BLaER1 (cell line): ENCODE measurements around the gene LRRC38.
"Not testable (repeated sequence)": the region's sequence is repeated elsewhere in the genome, so short reads cannot be mapped to it uniquely, and the experiment has no call there.

Experiments used
- H3K27ac ChIP-seq: shearing (Covaris generic); formaldehyde crosslinking; 2 replicates; pipeline ENCODE4 v1.8.1; 2022
- H3K27me3 ChIP-seq: shearing (Covaris generic); formaldehyde crosslinking; 2 replicates; pipeline ENCODE4 v1.8.1; 2022
- H3K36me3 ChIP-seq: shearing (Covaris generic); formaldehyde crosslinking; 2 replicates; pipeline ENCODE4 v1.8.1; 2022
- H3K4me1 ChIP-seq: shearing (Covaris generic); formaldehyde crosslinking; 2 replicates; pipeline ENCODE4 v1.8.1; 2022
- H3K4me2 ChIP-seq: shearing (Covaris generic); formaldehyde crosslinking; 2 replicates; pipeline ENCODE4 v1.8.1; 2022
- H3K4me3 ChIP-seq: shearing (Covaris generic); formaldehyde crosslinking; 2 replicates; pipeline ENCODE4 v1.8.1; 2022
- H3K9ac ChIP-seq: shearing (Covaris generic); formaldehyde crosslinking; 2 replicates; pipeline ENCODE4 v1.8.1; 2022
- H3K9me3 ChIP-seq: shearing (Covaris generic); formaldehyde crosslinking; 2 replicates; pipeline ENCODE4 v1.8.1; 2022
- H4K20me1 ChIP-seq: shearing (Covaris generic); formaldehyde crosslinking; 2 replicates; pipeline ENCODE4 v1.8.1; 2022
- Cebpa-rat ChIP-seq: shearing (Covaris generic); IDR thresholded peaks from 2 replicates; pipeline ENCODE4 v1.8.1; 2022

LRRC38 gene, protein sequence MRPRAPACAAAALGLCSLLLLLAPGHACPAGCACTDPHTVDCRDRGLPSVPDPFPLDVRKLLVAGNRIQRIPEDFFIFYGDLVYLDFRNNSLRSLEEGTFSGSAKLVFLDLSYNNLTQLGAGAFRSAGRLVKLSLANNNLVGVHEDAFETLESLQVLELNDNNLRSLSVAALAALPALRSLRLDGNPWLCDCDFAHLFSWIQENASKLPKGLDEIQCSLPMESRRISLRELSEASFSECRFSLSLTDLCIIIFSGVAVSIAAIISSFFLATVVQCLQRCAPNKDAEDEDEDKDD

DNA sequence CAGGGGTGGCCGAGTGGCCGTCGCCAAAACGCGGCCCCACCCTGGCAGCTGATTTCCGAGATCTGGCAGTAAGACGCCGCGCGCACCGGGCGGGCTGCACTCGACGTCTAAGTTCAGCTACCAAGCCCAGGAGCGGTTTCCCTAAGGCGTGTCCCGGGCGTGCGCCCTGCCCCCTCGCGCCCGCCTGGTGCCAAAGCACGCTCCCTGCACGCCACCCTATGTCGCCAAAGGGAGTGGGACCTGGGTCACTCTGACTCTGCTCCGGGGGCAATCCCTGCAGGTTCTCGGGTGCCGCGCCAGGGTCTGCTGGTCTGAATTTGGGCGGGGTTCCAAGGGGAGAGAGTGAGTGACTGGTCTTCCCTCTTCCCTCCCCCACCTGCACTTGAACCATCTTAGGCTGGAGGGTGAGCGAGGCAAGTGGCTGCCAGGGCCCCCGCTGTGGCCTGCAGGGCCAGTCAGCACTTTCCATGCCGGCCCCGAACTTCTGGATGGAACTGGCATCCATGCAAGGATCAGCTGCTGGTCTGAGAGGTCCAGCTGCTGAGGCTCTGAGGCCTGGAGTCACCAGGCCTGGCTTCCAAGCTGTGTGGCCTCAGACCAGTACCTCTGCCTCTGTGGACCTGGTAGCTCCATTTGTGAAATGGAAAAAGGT lies at the start of gene LRRC38:
LRRC38 (minus strand) TSS at position 109 of the 652 bp plus-strand sequence. CDS start 410 bp downstream, outside the sequence.
- no peaks in the 10 kb centered on the region for H3K36me3 ChIP-seq

DNA sequence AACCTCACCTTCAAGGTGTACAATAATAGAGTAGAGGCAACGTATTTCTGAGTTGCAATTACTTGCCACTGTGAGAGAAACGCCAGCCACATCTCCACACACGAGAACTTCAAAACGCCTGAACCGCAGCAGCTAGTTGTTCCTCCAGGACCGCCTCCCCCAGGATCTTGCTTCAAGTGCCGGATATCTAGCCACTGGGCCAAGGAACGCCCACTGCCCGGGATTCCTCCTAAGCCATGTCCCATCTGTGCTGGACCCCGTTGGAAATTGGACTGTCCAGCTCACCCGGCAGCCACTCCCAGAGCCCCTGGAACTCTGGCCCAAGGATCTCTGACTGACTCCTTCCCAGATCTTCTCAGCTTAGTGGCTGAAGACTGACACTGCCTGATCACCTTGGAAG lies 49.2 kb upstream of the LRRC38 start:
- H4K20me1 ChIP-seq, H3K9ac ChIP-seq, H3K36me3 ChIP-seq, H3K4me3 ChIP-seq, H3K4me2 ChIP-seq, H3K4me1 ChIP-seq, H3K27me3 ChIP-seq, H3K27ac ChIP-seq, H3K9me3 ChIP-seq: not testable (repeated sequence)

More for the DNA sequence above, at the start of gene LRRC38:
- H3K4me1 ChIP-seq = peaks cover 44% of the 10 kb centered on the region
- H4K20me1 ChIP-seq = no peaks in the 10 kb centered on the region
- TF ChIP-seq Cebpa-rat = no peak
- H3K9me3 ChIP-seq = no peaks in the 10 kb centered on the region
- peak within 1 kb of the TSS; percentile 70 for H3K4me3 ChIP-seq
- H3K27ac ChIP-seq = no peak within 1 kb of the TSS
- H3K4me2 ChIP-seq = peak within 1 kb of the TSS; percentile 92
- peak within 1 kb of the TSS; percentile 64 for H3K9ac ChIP-seq
- peaks cover 46% of the 10 kb centered on the region for H3K27me3 ChIP-seq

DNA sequence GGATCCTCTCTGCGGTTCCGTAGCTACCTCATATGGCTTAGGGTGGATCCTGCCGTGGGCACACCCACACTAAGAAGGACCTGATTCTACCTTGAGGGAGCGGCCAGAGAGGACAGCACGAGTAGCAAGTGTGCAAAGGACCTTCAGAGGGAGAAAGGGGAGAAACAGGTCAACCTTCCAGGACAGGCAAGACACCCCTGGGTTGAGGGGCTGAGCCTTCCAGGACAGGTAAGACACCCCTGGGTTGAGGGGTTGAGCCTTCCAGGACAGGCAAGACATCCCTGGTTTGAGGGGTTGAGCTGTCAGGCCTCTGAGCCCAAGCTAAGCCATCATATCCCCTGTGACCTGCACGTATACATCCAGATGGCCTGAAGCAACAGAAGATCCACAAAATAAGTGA lies 46.7 kb upstream of the LRRC38 start:
- Histone ChIP-seq H3K4me3 (no peak overlapping the region), H3K27me3 (no peaks in the 10 kb centered on the region), H3K27ac (no peak overlapping the region), H4K20me1 (no peaks in the 10 kb centered on the region), H3K4me2 (no peak overlapping the region), H3K9me3 (no peaks in the 10 kb centered on the region), H3K36me3 (no peaks in the 10 kb centered on the region), H3K9ac (no peak overlapping the region), H3K4me1 (no peaks in the 10 kb centered on the region)
- TF ChIP-seq Cebpa-rat = no peak

DNA sequence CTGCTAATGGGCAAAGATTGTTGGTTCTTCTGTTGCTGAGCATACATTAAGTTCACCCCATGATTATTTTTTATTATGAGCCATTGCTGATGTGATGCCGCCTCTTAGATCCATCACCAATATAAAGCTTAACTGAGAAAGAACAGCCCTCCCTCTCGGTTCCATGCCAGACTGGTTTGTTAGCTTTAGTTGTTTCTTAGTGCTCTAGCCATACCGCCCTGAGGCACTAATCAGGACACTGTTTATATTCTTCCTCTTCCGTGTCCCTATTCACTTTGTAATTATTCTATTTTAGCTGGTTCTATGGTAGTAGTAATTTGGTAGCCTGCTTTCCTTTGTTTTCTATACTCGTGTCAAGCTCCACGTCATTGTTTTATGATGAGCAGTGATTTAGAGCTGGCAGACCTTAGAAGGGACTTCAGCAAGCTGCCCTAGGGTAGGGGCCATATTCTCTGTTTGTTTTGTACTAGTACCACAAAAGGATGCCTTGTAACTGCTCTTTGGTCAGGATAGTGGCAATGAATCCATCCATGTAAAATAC lies 42.5 kb upstream of the LRRC38 start:
- no peaks in the 10 kb centered on the region for H3K36me3 ChIP-seq
- H4K20me1 ChIP-seq = no peaks in the 10 kb centered on the region
- no peak overlapping the region for H3K9ac ChIP-seq
- H3K4me1 ChIP-seq = no peaks in the 10 kb centered on the region
- H3K4me3 ChIP-seq = no peak overlapping the region
- no peak overlapping the region for H3K27ac ChIP-seq
- no peak overlapping the region for H3K4me2 ChIP-seq
- H3K27me3 ChIP-seq = no peaks in the 10 kb centered on the region
- TF ChIP-seq Cebpa-rat = no peak
- no peaks in the 10 kb centered on the region for H3K9me3 ChIP-seq

DNA sequence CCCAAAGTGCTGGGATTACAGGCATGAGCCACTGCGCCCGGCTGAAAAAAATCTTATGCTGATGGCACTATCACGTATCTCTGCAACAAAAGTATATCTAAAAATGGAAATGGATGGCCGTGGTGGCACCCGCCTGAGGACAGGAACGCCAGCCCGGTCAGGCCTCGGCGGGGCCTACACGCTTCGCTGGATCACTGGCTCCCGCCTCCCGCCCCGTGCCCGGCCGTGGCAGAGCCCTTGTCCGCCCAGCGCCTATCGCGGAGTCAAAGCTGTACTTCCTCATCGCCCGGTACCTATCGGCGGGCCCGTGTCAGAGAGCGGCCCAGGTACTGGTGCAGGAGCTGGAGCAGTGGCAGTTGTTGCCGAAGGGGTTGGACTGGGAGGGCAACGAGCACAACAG lies 41.0 kb upstream of the LRRC38 start:
- no peak for TF ChIP-seq Cebpa-rat
- no peak overlapping the region for H3K27ac ChIP-seq
- no peaks in the 10 kb centered on the region for H3K27me3 ChIP-seq
- H3K36me3 ChIP-seq = no peaks in the 10 kb centered on the region
- no peak overlapping the region for H3K4me3 ChIP-seq
- no peaks in the 10 kb centered on the region for H3K4me1 ChIP-seq
- no peaks in the 10 kb centered on the region for H3K9me3 ChIP-seq
- H3K9ac ChIP-seq = no peak overlapping the region
- no peak overlapping the region for H3K4me2 ChIP-seq
- H4K20me1 ChIP-seq = no peaks in the 10 kb centered on the region

DNA sequence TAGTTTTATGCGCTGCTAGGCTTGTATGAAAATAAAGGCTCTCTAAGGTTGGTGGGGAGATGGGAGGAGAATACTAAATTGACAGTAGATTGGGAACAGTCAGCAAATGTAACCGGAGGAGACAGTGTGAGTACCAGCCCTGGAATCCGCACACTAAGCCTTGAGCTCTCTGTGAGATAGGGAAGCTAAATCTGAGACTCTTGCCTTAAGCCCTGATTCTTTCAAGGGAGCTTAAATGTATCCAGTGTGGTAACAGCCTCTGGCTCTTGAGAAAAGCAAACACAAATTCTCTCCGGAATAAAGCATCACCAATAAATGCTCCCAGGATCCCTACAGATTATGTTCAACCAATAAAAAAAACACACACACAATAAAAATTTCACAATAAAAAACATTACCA lies 36.9 kb upstream of the LRRC38 start:
- TF ChIP-seq Cebpa-rat = no peak

DNA sequence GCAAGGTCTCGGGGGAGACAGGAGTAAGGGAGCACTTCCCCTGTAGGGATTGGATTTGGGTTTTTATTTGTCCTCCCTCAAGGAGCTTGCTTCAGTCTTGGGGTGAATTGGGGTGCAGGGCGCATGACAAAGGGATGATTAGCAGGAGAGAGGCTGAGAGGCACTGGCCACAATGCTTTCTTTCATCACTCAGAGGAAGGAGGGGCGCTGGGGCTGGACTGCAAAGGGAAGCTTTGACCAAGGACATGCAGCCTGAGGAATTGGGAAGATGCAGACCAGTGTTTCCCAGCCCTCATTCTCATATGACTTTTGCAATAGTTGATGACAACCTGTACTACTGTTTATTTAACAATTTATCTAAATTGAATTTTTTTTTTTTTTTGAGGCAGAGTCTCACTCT lies 35.7 kb upstream of the LRRC38 start:
- no peak overlapping the region for H3K27ac ChIP-seq
- no peaks in the 10 kb centered on the region for H3K27me3 ChIP-seq
- no peak overlapping the region for H3K4me2 ChIP-seq
- H3K36me3 ChIP-seq = no peaks in the 10 kb centered on the region
- no peak overlapping the region for H3K4me3 ChIP-seq
- H3K9me3 ChIP-seq = no peaks in the 10 kb centered on the region
- H4K20me1 ChIP-seq = no peaks in the 10 kb centered on the region
- peaks cover 7% of the 10 kb centered on the region for H3K4me1 ChIP-seq
- TF ChIP-seq Cebpa-rat = no peak
- H3K9ac ChIP-seq = no peak overlapping the region

More for the DNA sequence above, 36.9 kb upstream of the LRRC38 start:
- Histone ChIP-seq H3K9ac (no peak overlapping the region), H3K4me2 (no peak overlapping the region), H3K27me3 (no peaks in the 10 kb centered on the region), H3K4me3 (no peak overlapping the region), H4K20me1 (no peaks in the 10 kb centered on the region), H3K36me3 (no peaks in the 10 kb centered on the region), H3K4me1 (peaks cover 6% of the 10 kb centered on the region), H3K9me3 (no peaks in the 10 kb centered on the region), H3K27ac (no peak overlapping the region)

DNA sequence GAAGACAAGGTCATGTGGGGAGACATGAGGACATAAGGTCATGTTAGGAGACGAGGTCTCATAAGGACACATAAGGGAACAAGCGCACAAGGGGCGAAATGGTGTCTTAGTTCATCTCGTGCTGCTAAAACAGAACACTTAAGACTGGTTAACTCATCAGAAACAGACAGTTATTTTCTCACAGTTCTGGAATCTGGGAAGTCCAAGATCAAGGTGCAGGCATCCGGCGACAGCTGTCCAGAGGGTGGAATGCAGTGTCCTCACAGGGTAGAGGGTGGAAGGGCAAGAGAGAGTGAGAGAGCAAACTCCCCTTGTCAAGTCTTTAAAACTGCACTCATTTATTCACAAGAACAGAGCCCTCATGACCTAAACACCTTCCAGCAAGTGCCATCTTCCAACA lies 35.2 kb upstream of the LRRC38 start:
- no peaks in the 10 kb centered on the region for H3K27me3 ChIP-seq
- no peak for TF ChIP-seq Cebpa-rat
- H3K27ac ChIP-seq = no peak overlapping the region
- H3K4me2 ChIP-seq = no peak overlapping the region
- no peaks in the 10 kb centered on the region for H4K20me1 ChIP-seq
- no peaks in the 10 kb centered on the region for H3K36me3 ChIP-seq
- H3K9ac ChIP-seq = no peak overlapping the region
- no peaks in the 10 kb centered on the region for H3K9me3 ChIP-seq
- no peak overlapping the region for H3K4me3 ChIP-seq
- peaks cover 7% of the 10 kb centered on the region for H3K4me1 ChIP-seq

DNA sequence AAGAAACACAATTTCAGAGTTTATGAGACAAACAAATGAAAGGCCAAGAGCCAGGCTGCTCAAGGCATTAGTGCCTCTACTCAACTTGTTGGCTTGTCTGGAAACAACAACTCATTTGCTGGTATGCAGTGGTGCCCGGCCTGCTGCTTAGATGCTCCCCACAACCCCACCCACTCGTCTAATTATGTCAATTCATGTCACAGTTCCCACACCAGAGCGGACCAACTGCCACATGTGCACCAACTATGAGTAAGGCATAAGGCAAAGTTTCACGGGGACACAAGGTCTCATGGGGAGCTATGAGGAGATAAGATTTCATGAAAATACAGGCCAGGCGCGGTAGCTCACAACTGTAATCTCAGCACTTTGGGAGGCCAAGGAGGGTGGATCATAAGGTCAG lies 34.5 kb upstream of the LRRC38 start:
- H3K4me1 ChIP-seq = peaks cover 7% of the 10 kb centered on the region
- no peak overlapping the region for H3K9ac ChIP-seq
- no peak overlapping the region for H3K27ac ChIP-seq
- H3K36me3 ChIP-seq = no peaks in the 10 kb centered on the region
- TF ChIP-seq Cebpa-rat = no peak
- H3K27me3 ChIP-seq = no peaks in the 10 kb centered on the region
- H4K20me1 ChIP-seq = no peaks in the 10 kb centered on the region
- no peak overlapping the region for H3K4me3 ChIP-seq
- H3K9me3 ChIP-seq = no peaks in the 10 kb centered on the region
- H3K4me2 ChIP-seq = no peak overlapping the region

DNA sequence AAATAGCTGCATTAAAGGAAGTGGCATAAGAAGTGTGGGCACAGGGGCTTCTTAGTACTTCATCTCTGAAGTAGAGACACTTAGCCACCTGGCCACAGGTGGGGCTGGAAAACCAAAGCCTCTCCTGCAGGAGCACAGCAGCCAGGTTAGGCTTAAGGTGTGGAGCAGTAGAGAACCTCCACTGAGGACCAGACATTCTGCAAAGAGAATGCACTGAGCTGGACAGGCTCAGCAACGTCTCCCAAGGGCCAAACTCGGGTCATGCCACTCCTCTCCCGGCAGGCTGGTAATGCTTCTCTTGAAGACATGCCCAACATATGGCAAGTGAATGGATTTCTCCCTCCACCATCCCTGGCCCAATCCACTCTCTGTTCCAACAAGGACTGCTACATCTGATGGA lies 33.0 kb upstream of the LRRC38 start:
- TF ChIP-seq Cebpa-rat = no peak
- H3K27ac ChIP-seq = no peak overlapping the region
- H3K4me3 ChIP-seq = no peak overlapping the region
- H3K4me1 ChIP-seq = peaks cover 7% of the 10 kb centered on the region
- no peaks in the 10 kb centered on the region for H4K20me1 ChIP-seq
- H3K4me2 ChIP-seq = no peak overlapping the region
- no peaks in the 10 kb centered on the region for H3K27me3 ChIP-seq
- H3K9ac ChIP-seq = no peak overlapping the region
- H3K36me3 ChIP-seq = no peaks in the 10 kb centered on the region
- no peaks in the 10 kb centered on the region for H3K9me3 ChIP-seq
